Measurements from ENCODE around the gene USP2.

- TF ChIP-seq EZH2 (IDR thresholded peaks at IDR 0.05; ENCODE audit: low read length, missing control alignments), result no peak
- no peak for TF ChIP-seq CTCF (conservative IDR thresholded peaks at IDR 0.05 in 1 of 2, IDR thresholded peaks at IDR 0.05 in 1 of 2; ENCODE audit: low read depth in 1 of 2, low read length in 2 of 2)
These were observed 29.0 kb upstream of the USP2 start for GRCh38 chr11:119410501-119410900.
